ENCODE measurements around the gene CTNNBIP1. TPM values are rescaled to one million over a fixed set of nuclear protein-coding genes. Genes with fewer than 3 reads are reported as not detected.

CTNNBIP1 gene
- polyA plus RNA-seq, 1 donor from 2014 or later, result 69.3 TPM

GRCh38 chr1:9912264-9912936 is 2.3 kb upstream of the CTNNBIP1 start:
- TF ChIP-seq EP300 (conservative IDR thresholded peaks at IDR 0.05; ENCODE audit: poor library complexity, severe bottlenecking), result no peak
- TF ChIP-seq MXI1 (conservative IDR thresholded peaks at IDR 0.05; ENCODE audit: poor library complexity, severe bottlenecking), result no peak
- no peak for TF ChIP-seq CTCF (IDR thresholded peaks at IDR 0.05; ENCODE audit: poor library complexity, severe bottlenecking)
- no peak for TF ChIP-seq EZH2 (IDR thresholded peaks at IDR 0.05; ENCODE audit: borderline replicate concordance, insufficient read depth, low read length, poor library complexity, severe bottlenecking)
- TF ChIP-seq SMC3 (conservative IDR thresholded peaks at IDR 0.05; ENCODE audit: poor library complexity), result no peak
- TF ChIP-seq RAD21 (conservative IDR thresholded peaks at IDR 0.05), result no peak
- no peak for TF ChIP-seq POLR2AphosphoS5 (IDR thresholded peaks at IDR 0.05)
- no peak for TF ChIP-seq REST (IDR thresholded peaks at IDR 0.05; ENCODE audit: borderline replicate concordance)
- H3K27ac ChIP-seq (ENCODE audit: low read length), result no peak overlapping the region
- H3K4me2 ChIP-seq (ENCODE audit: low read length), result no peak overlapping the region
- H3F3A ChIP-seq (ENCODE audit: insufficient read depth, low read length, poor library complexity, severe bottlenecking), result no peaks in the 10 kb centered on the region
- no peaks in the 10 kb centered on the region for H3K9me3 ChIP-seq (ENCODE audit: low read length)
- no peak overlapping the region for H3K4me3 ChIP-seq (ENCODE audit: low read length)
- no peaks in the 10 kb centered on the region for H3K9me2 ChIP-seq (ENCODE audit: insufficient read depth, low read length)
- H3K27me3 ChIP-seq (ENCODE audit: insufficient read depth, low read depth, low read length), result no peaks in the 10 kb centered on the region
- no peaks in the 10 kb centered on the region for H3K36me3 ChIP-seq (ENCODE audit: insufficient read depth, low read length)
- H2AFZ ChIP-seq (ENCODE audit: low read depth, low read length), result no peak overlapping the region
- no peak overlapping the region for H3K9ac ChIP-seq (ENCODE audit: low read length)
- H3K79me2 ChIP-seq (replicated peaks; ENCODE audit: insufficient read depth, low read length), result peaks cover 10% of the 10 kb centered on the region
- H4K20me1 ChIP-seq (ENCODE audit: insufficient read depth), result no peaks in the 10 kb centered on the region

- peak overlapping the region; percentile 87 for H3K27ac ChIP-seq (ENCODE audit: low read length)
- H3K36me3 ChIP-seq (ENCODE audit: insufficient read depth, low read length), result no peaks in the 10 kb centered on the region
- peak overlapping the region; percentile 98 for H3K4me2 ChIP-seq (ENCODE audit: low read length)
- no peaks in the 10 kb centered on the region for H4K20me1 ChIP-seq (ENCODE audit: insufficient read depth)
- peak overlapping the region; percentile 76 for H3K9ac ChIP-seq (ENCODE audit: low read length)
- H3F3A ChIP-seq (ENCODE audit: insufficient read depth, low read length, poor library complexity, severe bottlenecking), result no peaks in the 10 kb centered on the region
- no peaks in the 10 kb centered on the region for H3K9me2 ChIP-seq (ENCODE audit: insufficient read depth, low read length)
- no peaks in the 10 kb centered on the region for H3K9me3 ChIP-seq (ENCODE audit: low read length)
- H3K27me3 ChIP-seq (ENCODE audit: insufficient read depth, low read depth, low read length), result no peaks in the 10 kb centered on the region
- TF ChIP-seq SMC3 (conservative IDR thresholded peaks at IDR 0.05; ENCODE audit: poor library complexity) (peak; percentile 26), REST (IDR thresholded peaks at IDR 0.05; ENCODE audit: borderline replicate concordance) (no peak), TAF1 (IDR thresholded peaks at IDR 0.05; ENCODE audit: low read depth) (peak; percentile 51), POLR2AphosphoS5 (IDR thresholded peaks at IDR 0.05) (peak; percentile 89), EZH2 (IDR thresholded peaks at IDR 0.05; ENCODE audit: borderline replicate concordance, insufficient read depth, low read length, poor library complexity, severe bottlenecking) (no peak), MXI1 (conservative IDR thresholded peaks at IDR 0.05; ENCODE audit: poor library complexity, severe bottlenecking) (peak; percentile 71), RAD21 (conservative IDR thresholded peaks at IDR 0.05) (peak; percentile 44), EP300 (conservative IDR thresholded peaks at IDR 0.05; ENCODE audit: poor library complexity, severe bottlenecking) (no peak)
- peak overlapping the region; percentile 88 for H2AFZ ChIP-seq (ENCODE audit: low read depth, low read length)
- peaks cover 13% of the 10 kb centered on the region for H3K79me2 ChIP-seq (replicated peaks; ENCODE audit: insufficient read depth, low read length)
- H3K4me3 ChIP-seq (ENCODE audit: low read length), result peak overlapping the region; percentile 84
Observed at GRCh38 chr1:9910423-9911178, 532 bp upstream of the CTNNBIP1 start.
